GM18907 (cell line): Measurements from ENCODE around the gene CRYL1.
"Not testable (repeated sequence)": the region's sequence is repeated elsewhere in the genome, so short reads cannot be mapped to it uniquely, and the experiment has no call there.

Experiments used
- ATAC-seq: cut with Tn5 transposase; IDR thresholded peaks from one replicate; pipeline ENCODE4 v1.9.1; 2021; ENCODE audit warnings: mild to moderate bottlenecking, moderate library complexity; ENCODE audit not compliant: unreplicated experiment

CRYL1 gene

GRCh38 chr13:20461481-20461859, 64.2 kb downstream of the CRYL1 start:
- no peak for ATAC-seq

- ATAC-seq, result no peak
These were observed 64.9 kb downstream of the CRYL1 start for GRCh38 chr13:20460761-20461160.

DNA sequence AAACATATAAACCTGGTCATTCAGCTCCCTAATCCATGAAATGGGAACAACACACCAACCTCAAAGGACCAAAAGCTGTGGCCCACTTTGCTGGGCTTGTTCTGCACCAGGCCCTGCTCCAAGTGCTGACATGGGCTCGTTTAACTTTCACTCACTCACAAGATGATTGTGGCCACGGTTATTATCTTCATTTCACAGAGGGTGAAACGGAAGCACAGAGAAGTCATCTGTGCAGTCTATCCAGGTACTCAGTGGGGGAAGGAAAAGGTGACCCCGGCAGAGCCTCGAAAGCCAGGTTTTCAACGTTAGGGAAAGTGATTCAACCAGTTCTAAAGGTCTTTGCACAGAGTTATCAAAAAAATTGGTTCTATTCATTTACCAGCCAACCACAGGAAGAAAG, 68.0 kb downstream of the CRYL1 start:
- no peak for ATAC-seq

- no peak for ATAC-seq
These were observed 68.9 kb downstream of the CRYL1 start for GRCh38 chr13:20456737-20457136.

DNA sequence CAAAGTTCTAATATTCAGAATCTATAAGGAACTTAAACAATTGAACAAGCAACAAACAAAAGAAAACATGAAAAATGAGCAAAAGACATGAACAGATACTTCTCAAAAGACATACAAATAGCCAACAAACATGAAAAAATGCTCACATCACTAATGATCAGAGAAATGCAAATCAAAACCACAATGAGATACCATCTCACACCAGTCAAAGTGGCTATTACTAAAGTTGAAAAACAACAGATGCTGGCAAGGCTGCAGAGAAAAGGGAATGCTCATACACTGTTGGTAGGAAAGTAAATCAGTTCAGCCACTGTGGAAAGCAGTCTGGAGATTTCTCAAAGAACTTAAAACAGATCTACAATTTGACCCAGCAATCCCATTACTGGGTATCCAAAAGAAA, 74.3 kb downstream of the CRYL1 start:
- ATAC-seq, result peak; percentile 64

DNA sequence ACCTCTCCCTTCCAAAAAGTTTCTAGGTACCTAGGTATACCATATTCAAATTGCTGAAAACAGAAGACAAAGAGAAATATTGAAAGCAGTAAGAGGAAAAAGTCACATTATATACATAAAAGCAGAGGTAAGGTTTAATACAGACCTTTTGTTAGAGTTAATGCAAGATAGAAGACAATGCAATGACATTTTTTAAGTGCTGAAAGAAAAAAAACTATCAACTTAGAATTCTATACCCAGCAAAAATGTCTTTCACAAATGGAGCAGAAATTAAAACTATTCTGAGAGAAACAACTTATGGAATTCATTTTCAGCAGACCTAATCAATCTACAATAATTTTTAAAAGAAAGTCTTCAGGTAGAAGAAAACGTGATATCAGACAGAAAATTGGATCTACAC, 77.2 kb downstream of the CRYL1 start:
- ATAC-seq, result no peak

DNA sequence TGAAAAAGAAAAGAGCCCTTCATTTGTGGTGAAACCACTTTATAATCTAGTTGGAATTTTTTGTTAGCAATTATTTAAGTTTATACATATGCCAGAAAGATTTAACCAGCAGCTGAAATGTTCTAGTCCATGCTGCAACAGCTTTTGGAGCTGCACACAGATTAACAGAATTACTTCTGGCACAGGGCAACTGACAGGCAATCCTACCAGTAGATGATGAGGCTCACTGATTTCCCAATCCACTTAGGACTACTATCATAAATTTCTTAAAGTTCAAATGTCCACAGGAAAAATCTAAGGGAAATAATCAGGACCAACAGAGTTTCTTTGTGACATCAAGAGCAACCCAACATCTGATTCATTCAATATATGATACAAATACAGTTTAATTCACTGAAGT, 78.8 kb downstream of the CRYL1 start:
- ATAC-seq, result no peak

DNA sequence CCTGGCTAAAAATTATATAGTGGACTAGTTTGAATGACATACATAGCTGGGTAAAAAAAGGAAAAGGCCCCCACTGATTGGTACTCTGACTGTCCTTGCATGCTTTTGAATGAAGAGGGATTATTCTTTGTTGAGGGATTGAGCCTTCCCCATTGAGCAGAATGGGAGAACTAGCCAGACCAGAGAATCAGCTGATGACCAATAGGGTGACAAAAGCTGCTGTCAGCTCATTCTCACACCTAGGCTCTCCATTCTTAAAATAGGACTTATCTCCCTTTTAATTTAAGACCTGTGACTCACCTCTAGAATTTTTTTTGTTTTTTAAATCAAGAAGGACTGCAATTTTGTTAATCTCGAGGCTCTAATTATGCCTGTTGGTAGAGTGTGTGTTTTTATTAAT, 79.3 kb downstream of the CRYL1 start:
- ATAC-seq, result no peak

DNA sequence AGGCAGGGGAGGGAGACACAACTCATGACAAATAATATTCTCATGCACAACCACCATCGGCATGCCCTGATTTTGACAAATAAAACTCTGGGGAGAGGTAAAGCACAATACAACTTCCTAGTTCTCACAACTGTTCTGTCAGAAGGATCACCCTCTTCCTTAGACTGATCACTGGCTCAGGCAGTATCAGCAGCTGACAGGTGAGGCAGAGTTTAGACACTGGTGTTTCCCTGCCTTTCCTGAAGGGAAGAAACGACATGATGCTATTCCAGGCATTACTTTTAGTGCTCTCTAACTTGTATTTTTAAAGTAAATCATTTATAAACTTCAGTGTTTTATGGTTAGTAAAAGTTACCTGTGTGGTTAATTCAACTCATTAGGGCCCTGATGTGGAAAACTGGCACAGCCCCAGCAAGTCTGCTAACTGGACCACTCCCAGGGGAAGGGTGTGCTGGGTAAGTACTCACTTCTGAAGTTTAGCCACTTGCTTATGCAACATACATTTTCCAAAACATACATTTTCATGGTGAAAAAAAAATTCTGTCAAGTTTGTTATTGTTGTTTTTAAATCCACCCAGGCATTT, 82.8 kb downstream of the CRYL1 start:
- ATAC-seq, result no peak

- ATAC-seq, result no peak
These were observed 83.3 kb downstream of the CRYL1 start for GRCh38 chr13:20442375-20442774.

GRCh38 chr13:20441879-20442278, 83.8 kb downstream of the CRYL1 start:
- no peak for ATAC-seq

DNA sequence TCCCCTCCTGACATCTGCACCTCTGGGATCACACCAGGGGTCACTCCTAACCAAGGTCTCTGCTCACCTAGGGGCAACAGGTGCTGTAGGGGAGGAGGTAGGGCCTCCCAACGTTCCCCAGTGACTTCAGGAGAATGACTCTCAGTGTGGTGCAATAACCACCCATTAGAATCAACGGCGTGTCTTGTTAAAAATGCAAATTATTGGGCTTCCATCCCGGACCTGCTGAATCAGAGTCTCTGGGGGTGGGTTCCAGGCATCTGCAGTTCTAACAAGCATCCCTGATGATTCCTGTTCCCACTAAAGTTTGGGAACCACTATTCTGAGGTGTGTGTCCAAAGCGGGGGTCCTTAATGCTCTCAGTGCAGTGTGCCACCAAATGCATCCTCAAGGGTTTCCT, 84.6 kb downstream of the CRYL1 start:
- ATAC-seq, result no peak

GRCh38 chr13:20439261-20439660, 86.4 kb downstream of the CRYL1 start:
- ATAC-seq, result no peak

DNA sequence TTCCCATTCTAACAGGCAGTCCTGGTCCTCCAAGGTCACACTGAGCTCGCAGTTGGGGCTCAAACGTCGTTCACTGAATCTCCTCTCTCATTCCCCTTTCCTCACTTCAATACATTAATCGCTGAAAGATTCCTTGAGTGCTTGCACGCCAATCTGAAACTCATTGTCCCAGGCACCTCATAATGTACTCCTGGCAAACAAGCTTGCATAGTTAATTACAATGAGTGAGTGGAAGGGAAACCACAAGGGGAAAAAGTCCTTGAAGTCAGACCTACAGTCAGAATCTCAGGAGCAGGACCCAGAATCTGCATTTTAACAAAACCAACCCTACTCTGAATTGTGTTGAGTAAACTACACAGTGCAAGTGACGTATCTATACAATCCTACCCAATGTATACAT, 86.9 kb downstream of the CRYL1 start:
- ATAC-seq, result no peak

- no peak for ATAC-seq
These were observed 89.2 kb downstream of the CRYL1 start for GRCh38 chr13:20436505-20436904.

DNA sequence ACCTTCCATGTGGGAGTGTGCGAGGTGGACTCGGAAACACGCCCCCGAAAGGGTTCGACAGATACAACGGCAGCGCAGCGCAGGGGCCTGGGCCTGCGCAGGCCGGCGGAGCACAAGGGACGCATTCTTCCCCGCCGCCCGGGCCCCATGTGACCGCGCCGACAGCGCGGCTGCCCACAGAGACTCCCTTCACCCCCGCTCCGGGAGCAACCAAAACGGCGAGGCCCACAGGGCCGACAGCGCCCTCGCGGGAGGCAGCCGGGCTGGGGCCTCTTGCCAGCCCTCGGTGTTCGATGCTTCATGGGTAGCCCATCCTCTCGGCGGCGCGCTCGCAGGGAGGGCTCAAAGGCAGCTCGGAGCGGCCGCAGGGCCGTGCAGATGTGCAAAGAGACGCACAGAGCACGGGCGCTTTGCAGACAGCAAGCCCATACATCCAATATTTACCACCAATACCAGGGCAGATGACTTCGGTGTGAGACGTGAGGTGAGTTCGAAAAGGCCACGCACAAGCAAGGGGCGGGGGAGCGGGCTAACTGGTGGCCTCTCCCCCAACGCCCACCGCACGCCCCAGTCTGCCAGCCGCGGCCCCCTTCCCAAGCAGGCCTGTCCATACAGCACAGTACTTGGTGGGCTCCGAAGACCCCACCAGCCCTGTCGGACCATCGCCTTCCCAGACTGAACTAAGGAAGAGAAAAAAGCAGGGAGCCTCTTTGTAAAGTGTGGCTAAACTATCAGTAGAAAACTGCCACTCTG, 89.9 kb downstream of the CRYL1 start:
- ATAC-seq, result no peak

DNA sequence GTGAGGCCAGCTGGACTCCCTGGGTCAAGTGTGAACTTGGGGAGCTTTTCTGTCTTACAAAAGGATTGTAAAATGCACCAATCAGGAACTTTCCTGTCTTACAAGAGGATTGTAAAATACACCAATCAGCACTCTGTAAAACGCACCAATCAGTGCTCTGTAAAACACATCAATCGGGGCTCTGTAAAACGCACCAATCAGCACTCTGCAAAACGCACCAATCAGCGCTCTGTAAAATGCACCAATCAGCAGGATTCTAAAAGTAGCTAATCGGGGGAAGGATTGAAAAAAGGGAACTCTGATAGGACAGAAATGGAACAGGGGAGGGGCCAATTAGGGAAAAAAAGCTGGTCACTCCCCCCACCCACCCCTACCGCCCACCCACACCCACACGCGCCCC, 91.4 kb downstream of the CRYL1 start:
- not testable (repeated sequence) for ATAC-seq

DNA sequence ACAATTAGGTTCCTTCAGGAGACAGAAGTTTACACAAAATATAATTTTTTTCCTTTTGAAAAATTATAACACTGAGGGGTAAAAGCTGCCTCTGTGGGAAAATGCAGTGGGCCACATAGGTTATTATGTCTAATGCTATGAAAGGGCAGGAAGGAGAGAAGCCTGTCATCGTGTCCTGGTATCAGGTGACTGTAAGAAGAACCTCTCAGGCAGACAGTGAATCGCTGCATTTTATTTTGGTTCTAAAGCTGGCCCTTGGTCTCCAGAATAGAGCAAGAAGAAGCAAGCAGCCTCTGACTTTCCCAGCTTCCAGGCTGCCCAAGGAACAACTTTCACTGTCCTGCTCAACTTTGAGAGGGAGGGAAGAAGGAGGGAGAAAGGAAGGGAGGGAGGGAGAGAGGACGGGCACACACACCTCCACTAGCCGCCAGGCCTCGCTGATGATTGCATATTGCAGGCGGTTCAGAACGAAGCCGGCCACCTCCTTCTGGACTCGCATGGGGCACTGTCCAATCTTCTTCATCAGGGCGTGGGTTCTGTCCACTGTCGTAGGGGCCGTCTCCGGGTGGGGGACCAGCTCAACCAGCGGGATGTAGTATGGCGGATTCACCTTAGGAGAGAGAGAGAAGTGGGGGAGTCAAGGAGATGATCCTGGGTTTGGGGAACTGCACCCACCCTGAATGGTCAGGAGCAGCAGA, 93.8 kb downstream of the CRYL1 start:
- no peak for ATAC-seq

DNA sequence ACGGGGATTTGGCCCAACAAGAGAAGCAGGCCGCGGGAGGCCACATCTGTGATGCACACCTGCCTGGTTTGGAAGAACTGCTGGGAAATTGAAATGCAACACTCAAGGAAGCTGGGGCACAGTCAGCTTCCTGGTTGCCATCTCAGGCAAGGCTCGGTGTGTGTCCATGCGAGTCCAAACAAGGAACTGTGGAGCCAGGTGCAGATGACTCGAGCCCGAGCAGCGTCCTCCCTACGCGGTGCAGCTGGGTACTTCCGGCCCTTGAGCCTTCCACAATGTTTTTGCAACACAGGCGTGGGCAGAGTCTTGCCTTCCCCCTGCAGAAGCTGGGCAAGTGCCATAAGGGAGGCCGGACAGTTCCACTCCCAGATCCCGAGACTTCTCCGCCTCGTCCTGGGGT, 94.6 kb downstream of the CRYL1 start:
- ATAC-seq, result no peak

GRCh38 chr13:20430296-20430695, 95.4 kb downstream of the CRYL1 start:
- no peak for ATAC-seq

GRCh38 chr13:20429682-20430081, 96.0 kb downstream of the CRYL1 start:
- no peak for ATAC-seq
